ENCODE data around the gene HEATR5B. TPM values are rescaled to one million over a fixed set of nuclear protein-coding genes. Genes with fewer than 3 reads are reported as not detected.

The HEATR5B gene
- polyA plus RNA-seq, 3 donors = 3.5 to 21.6 (median 3.8) TPM

DNA sequence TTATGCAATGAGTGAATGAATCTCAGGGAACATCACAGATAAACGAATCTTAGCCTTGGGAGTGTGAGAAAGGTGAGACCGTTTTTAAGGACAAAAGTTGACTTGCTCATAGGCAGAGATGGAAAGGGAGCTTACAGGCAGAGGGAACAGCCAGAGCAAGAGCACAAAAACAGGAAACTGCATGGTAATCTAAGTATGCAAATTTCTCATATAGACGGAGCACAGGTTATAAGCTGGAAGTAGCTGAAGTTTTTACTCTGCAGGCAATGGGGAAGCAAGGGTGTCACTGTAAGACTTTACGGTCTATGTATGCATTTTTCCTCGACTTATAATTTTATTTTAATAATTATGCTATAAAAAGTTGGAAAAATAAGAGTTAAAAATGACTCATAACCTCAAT is 73.0 kb downstream of the HEATR5B start:
- Histone ChIP-seq H3K27me3 (ENCODE audit: control insufficient read depth in 2 of 2, insufficient read depth in 2 of 2, low read length in 2 of 2) (no peaks in the 10 kb centered on the region), H4K20me1 (ENCODE audit: insufficient read depth, low read length) (peaks cover 3% of the 10 kb centered on the region), H2AFZ (ENCODE audit: insufficient read depth, low read depth, low read length, poor library complexity, severe bottlenecking) (no peak overlapping the region), H3K4me3 (replicated peaks in 1 of 3; ENCODE audit: low read depth in 2 of 3, low read length in 3 of 3) (no peak overlapping the region), H3K9ac (ENCODE audit: insufficient read depth, low read length, poor library complexity, severe bottlenecking) (no peak overlapping the region), H3K4me2 (replicated peaks; ENCODE audit: extremely low read depth, low read length, poor library complexity, severe bottlenecking) (no peak overlapping the region), H3K9me3 (replicated peaks in 1 of 2; ENCODE audit: control insufficient read depth in 1 of 2, insufficient read depth in 1 of 2, low read length in 2 of 2) (no peaks in the 10 kb centered on the region), H3K36me3 (replicated peaks in 1 of 2; ENCODE audit: control insufficient read depth in 1 of 2, insufficient read depth in 2 of 2, low read length in 2 of 2) (peaks cover 39 to 76% of the 10 kb centered on the region in 2 donors), H3K27ac (ENCODE audit: low read depth in 1 of 2, low read length in 2 of 2) (no peak overlapping the region), H3K79me2 (ENCODE audit: insufficient read depth, low read length) (no peaks in the 10 kb centered on the region), H3K4me1 (ENCODE audit: control insufficient read depth in 1 of 2, insufficient read depth in 2 of 2, low read length in 2 of 2) (peaks cover 9 to 19% of the 10 kb centered on the region in 2 donors)
- Mint-ChIP-seq H3K36me3 (peaks cover 51 to 73% of the 10 kb centered on the region in 2 donors), H3K4me3 (no peak overlapping the region), H3K27ac (peak overlapping the region in 1 of 7 donors; percentile 55), H3K27me3 (ENCODE audit: low read depth in 3 of 3) (no peaks in the 10 kb centered on the region), H3K4me1 (peaks cover 14% of the 10 kb centered on the region), H3K9me3 (no peaks in the 10 kb centered on the region)
- no peak for DNase-seq
- 10% methylated on average over 2 of the region's 5 CpGs for WGBS (ENCODE audit: insufficient coverage)
- TF ChIP-seq, protein P1, sequence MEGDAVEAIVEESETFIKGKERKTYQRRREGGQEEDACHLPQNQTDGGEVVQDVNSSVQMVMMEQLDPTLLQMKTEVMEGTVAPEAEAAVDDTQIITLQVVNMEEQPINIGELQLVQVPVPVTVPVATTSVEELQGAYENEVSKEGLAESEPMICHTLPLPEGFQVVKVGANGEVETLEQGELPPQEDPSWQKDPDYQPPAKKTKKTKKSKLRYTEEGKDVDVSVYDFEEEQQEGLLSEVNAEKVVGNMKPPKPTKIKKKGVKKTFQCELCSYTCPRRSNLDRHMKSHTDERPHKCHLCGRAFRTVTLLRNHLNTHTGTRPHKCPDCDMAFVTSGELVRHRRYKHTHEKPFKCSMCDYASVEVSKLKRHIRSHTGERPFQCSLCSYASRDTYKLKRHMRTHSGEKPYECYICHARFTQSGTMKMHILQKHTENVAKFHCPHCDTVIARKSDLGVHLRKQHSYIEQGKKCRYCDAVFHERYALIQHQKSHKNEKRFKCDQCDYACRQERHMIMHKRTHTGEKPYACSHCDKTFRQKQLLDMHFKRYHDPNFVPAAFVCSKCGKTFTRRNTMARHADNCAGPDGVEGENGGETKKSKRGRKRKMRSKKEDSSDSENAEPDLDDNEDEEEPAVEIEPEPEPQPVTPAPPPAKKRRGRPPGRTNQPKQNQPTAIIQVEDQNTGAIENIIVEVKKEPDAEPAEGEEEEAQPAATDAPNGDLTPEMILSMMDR (IDR thresholded peaks at IDR 0.05) = no peak
- intact Hi-C loops (cut with micrococcal nuclease) = no loop called here

DNA sequence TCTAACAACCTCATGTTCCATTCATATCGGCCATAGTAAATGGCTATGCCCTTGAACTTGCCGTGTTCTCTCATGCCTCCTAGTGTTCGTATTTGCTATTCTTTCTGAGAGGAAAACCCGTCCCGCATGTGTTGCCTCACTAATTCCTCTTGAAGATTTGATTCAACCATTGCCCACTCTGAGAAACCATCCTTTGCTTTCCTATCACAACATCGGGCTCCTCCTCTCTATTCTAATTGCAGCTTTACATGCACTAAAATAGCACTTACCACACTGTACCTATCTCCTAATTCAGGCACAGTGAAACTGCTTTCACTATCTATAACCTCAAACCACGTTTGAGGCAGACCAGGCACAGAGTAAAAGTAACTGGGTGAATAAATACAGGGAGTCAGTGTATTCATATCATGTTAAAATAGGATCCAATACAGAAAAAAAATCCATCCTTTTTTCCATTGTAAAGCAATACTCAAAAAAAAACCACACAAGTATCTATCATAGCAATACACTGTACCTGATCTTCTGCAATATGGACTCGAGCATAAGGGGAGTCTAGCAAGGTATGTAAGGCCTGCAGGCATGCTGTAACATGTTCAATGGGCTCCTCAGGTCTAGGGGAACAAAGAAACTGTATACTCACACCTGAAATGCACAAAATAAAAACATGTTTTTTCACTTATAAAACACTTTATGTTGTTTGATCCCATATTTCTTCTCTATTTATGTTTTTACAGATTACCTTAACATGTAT is 78.9 kb downstream of the HEATR5B start:
- WGBS (ENCODE audit: insufficient coverage) = 66% methylated on average over 4 of the region's 8 CpGs
- DNase-seq = no peak
- no peaks in the 10 kb centered on the region for H3K79me2 ChIP-seq (ENCODE audit: insufficient read depth, low read length)
- H3K27ac Mint-ChIP-seq = peak overlapping the region in 2 of 7 donors; percentile 19 to 40
- H3K27ac ChIP-seq (ENCODE audit: low read depth in 1 of 2, low read length in 2 of 2) = no peak overlapping the region
- H3K27me3 Mint-ChIP-seq (ENCODE audit: low read depth in 3 of 3) = no peaks in the 10 kb centered on the region
- no peak overlapping the region for H3K4me3 Mint-ChIP-seq
- H3K4me1 ChIP-seq (ENCODE audit: control insufficient read depth in 1 of 2, insufficient read depth in 2 of 2, low read length in 2 of 2) = no peaks in the 10 kb centered on the region
- no peak overlapping the region for H3K9ac ChIP-seq (ENCODE audit: insufficient read depth, low read length, poor library complexity, severe bottlenecking)
- TF ChIP-seq, protein P1 (IDR thresholded peaks at IDR 0.05) = peak; percentile 19
- H3K27me3 ChIP-seq (ENCODE audit: control insufficient read depth in 2 of 2, insufficient read depth in 2 of 2, low read length in 2 of 2) = no peaks in the 10 kb centered on the region
- H3K36me3 ChIP-seq (replicated peaks in 1 of 2; ENCODE audit: control insufficient read depth in 1 of 2, insufficient read depth in 2 of 2, low read length in 2 of 2) = peaks cover 77 to 98% of the 10 kb centered on the region in 2 donors
- no peak overlapping the region for H3K4me3 ChIP-seq (replicated peaks in 1 of 3; ENCODE audit: low read depth in 2 of 3, low read length in 3 of 3)
- H4K20me1 ChIP-seq (ENCODE audit: insufficient read depth, low read length) = no peaks in the 10 kb centered on the region
- no peaks in the 10 kb centered on the region for H3K9me3 Mint-ChIP-seq
- intact Hi-C loops (cut with micrococcal nuclease) = no loop called here
- H2AFZ ChIP-seq (ENCODE audit: insufficient read depth, low read depth, low read length, poor library complexity, severe bottlenecking) = no peak overlapping the region
- no peaks in the 10 kb centered on the region for H3K9me3 ChIP-seq (replicated peaks in 1 of 2; ENCODE audit: control insufficient read depth in 1 of 2, insufficient read depth in 1 of 2, low read length in 2 of 2)
- peaks cover 73 to 88% of the 10 kb centered on the region in 2 donors for H3K36me3 Mint-ChIP-seq
- H3K4me1 Mint-ChIP-seq = no peaks in the 10 kb centered on the region
- H3K4me2 ChIP-seq (replicated peaks; ENCODE audit: extremely low read depth, low read length, poor library complexity, severe bottlenecking) = no peak overlapping the region
